NK-92 (cell line): ENCODE results near the gene SCARB1.

Experiments
- DNase-seq: peaks from one replicate; lab custom pipeline; 2025; ENCODE audit not compliant: unreplicated experiment; lab: John Stamatoyannopoulos, UW

SCARB1 gene

DNA sequence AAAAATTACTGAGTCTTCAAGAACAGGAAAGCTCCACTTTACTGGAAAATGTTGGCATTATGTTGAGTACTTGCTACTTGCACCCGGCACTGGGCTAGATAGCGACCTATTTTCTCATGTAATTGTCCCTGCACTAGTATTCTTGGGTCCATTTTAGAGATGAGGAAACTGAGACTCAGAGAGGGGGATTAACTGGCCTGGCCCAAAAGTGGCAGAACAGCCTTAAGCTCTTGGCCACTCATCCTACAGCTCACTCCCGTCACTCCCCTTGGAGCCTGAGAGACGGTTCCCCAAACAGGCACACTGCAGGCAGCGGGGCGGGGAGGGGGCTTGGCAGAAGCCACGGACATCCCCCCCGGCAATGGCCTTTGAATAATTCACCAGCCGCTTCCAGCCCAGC is 113.9 kb downstream of the SCARB1 start:
- no peak for DNase-seq

DNA sequence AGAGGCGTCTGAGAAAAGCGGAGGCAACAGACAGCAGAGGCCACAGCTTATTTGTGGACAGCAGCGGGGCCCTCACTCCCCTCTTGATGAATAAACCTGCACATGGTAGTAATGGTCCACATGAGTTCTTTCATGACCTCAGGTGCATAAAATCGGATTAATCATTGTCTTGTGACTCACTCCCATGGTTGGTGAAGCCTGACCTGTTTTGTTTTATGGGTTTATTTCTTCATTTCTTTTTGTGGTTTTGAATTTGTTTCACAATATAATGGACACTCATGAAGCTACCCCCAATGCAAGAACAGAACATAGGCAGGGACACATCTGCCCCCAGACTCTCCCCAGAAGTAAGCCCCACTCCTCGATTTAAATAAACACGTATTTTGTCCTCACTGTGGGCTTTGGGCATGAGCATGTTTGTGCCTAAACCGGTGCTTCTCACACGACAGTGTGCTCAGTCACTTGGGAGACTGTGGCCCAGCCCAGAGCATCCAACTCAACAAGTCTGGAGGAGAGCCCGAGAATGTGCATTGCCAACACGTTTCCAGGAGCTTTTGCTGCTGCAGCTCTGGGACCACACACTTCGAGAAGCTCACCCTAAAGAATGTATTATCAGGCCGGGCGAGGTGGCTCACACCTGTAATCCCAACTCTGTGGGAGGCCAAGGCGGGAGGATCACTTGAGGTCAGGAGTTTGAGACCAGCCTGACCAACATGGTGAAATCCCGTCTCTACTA is 116.1 kb downstream of the SCARB1 start:
- DNase-seq, result no peak

DNA sequence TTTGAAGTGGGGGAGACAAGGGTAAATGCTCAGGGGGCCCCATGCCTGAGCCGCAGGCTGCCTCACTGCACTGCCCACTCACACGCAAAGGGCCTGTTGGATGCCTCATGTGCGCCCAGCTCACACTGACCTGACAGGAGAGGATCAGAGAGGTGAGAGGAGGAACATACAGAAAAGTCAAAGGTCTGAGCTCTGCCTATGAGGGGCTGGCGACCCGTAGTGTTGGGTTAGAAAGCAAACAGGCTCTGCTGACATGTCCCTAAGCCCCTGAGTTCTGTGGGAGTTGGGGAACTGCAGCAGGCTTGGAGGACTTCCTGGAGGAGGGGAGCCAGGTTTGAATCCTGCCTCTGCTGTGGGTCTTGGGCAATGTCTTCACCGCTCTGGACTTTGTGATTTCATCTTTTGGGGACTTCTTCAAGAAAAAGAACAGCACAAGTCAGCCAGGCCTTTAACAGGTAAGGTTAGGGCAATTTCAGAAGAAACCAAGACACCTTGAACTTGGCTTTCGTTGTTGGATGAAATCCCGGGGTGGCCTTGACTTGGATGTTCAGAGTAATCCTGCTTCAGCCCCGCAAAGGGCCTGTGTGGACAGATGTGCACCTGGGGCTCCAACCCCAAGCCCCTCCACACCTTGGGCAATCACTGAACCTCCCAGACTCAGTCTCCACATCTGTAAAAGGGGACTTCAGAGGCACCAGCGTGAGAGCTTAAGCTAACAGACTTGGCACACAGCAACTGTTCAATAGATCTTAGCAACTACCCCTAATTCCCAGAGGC is 116.8 kb downstream of the SCARB1 start:
- DNase-seq, result no peak

DNA sequence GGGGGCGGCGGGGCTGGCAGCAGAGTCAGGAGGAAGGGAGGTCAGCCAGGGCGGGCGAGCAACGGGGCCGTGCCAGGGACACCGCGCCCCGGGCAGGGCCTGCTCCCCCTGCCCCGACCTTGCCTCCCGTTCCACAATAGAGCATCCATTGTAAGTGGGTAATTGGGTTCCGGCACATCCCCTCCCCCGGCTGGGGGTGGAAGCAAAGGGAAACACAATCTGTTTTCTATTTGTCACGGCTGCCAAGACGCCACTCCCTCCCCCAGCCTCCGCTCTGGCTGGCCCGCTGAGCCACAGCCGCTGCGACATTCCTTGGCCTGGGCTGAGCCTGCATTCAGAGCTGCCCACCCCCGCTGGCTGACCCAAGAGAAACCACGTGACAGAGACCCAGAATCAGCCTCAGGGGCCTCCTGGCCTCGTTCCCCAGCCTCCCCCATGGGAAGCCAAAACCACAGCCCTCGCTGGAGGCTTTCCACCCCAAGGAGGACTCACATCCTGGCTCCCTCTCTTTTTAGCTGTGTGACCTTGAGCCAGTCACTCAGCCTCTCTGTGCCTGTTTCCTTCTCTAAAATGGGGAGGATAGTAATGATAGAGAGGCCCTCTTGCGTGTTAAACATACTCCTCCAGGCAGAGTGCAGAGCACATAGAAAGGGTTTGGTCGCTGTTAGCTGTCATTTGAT is 117.6 kb downstream of the SCARB1 start:
- no peak for DNase-seq

DNA sequence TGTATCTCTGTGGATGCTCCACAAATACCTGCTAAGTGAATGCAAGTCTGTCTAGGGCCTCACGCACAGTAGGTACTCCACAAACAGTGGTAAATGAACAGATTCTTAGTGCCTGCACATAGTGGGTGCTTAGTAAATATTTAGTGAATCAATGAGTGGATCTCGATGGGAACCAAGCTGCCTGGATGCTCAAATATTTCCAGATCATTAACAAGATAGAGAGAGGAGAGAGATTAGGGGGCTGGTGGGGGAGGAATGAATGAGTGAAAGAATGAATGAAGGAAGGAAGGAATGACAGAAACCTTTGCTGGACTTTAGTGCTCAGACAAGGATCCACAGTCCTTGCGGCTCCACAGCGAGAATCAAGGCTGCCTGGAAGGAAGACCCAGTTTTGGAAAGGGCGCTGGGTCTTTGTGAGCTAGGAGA is 118.2 kb downstream of the SCARB1 start:
- DNase-seq, result no peak

DNA sequence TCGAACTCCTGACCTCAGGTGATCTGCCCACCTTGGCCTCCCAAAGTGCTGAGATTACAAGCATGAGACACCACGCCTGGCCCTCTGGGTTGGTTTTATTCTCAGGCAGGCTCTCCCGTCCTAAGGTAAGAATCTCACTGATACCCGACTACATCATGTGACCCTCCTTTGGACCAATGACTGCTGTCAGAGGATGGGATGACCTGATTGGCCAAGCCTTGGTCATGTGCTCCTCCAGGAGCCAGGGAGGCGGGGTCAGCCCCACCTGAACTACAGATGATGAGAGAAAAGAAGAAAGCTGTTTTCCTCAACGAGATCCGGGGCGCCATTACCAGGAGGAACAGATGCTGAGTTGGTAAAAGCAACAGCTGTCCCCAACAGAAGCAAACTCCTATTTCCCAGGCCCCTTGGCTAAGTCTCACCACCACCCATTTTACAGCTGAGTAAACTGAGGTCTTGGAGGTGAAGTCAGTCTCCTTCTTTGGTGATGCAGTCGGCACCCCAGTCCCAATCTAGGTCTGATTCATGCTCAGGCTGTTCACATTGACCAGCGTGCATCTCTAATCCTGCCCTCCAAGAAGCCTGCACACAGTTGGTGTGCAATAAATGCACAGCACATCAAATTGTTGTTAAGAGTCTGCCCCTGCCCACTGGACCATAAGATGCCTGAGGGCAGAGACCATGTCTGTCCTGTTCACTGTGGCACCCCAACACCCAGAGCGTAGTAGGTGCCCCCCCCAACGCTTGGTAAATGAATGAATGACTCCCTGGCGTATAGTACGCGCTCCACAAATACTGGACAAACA is 118.8 kb downstream of the SCARB1 start:
- no peak for DNase-seq

DNA sequence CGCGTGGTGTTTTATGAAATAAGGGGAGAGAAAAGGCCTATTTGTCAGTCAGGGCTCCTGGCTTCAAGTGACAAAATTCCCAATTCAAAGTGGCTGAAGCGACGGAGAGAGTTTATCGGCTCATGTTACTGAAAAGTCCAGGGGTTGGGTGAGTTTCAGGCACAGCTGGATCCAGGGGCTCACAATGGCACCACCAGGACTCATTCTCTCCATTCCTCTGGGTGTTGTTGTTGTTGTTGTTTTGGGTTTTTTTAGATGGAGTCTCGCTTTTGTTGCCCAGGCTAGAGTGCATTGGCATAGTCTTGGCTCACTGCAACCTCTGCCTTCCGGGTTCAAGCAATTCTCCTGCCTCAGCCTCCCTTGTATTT is 119.4 kb downstream of the SCARB1 start:
- no peak for DNase-seq

DNA sequence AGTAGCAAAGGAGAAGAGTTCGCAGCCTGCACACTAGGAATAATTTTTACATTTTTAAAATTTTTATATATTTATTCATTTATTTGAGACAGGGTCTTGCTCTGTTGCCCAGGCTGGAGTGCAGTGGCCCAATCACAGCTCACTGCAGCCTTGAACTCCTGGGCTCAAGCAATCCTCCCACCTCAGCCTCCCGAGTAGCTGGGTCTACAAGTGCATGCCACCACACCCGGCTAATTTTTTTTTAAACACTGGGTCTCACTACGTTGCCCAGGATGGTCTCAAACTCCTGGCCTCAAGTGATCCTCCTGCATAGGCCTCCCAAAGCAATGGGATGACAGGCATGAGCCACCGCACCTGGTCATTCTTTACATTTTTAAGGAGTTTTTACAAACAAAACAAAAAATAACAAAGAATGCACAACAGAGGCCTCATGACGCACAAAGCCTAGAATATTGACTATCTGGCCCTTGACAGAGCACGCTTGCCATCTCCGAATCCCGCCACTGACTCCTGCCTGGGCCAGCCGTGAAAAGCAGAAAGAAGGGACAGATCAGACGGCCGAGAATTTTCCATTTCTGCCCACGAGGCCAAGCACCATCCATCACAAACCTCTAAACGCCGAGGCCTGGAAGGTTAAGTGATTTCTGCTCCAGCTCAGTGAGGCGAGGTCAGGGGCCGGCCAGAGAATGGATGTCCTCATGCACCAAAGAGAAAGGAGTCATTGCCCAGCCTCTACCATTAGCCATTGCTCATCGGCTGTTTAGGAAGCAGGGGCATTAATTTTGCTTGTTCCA is 120.0 kb downstream of the SCARB1 start:
- DNase-seq, result no peak

DNA sequence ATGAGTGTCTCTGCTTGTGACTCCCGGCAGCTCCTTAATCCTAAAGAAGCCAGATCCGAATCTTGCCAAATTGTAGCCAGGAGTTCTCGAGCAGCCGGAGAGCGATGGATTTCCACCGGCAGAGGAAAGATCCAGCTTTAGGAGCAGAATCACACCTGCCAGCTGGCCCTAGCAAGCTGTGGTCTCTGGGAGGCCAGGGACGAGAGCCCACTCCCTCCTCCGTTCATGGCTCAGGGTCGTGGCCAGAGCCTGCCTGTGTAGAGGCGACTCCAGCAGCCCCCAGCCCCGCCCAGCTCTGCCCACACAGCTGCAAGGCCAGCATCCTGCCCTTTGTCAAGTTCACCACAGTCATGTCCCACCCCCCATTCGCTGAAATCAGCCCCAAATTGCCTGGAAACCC is 121.0 kb downstream of the SCARB1 start:
- DNase-seq, result no peak

DNA sequence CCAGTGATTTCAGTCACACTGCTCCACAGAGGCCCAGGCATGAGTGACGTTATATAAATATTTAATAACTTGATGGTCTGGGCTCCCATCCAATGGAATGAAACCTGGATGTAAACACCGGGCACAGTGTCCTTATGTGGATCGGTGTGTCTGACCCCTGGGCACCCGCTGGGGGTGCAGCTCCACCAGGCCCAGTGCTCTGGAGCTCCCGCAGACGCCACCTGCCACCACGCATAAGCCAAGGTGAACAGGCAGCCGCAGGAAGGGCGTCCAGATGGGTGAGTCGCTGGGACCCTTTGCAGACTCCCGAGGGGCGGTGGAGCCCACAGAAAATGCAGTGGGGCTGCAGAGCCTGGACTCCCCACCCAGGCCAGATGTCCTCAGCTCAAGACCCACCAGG is 121.6 kb downstream of the SCARB1 start:
- no peak for DNase-seq

DNA sequence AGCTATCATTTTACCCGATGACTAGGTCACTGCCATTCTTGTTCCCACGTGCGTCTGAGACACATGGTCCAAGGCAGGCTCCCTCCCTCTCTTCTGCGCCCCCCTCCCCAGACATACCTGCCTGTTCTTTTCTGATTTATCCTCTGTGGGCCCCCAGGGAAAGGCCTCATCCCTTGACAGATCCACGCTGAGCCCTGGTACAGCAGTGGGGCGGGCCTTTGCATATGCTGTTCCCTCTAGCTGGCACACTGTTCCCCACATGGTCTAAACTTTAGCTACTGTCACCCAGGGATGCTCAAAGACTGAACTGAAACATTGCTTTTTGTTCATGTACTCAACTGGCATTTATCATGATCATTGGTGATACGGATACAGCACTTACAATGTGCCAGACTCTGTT is 122.5 kb downstream of the SCARB1 start:
- DNase-seq, result no peak

DNA sequence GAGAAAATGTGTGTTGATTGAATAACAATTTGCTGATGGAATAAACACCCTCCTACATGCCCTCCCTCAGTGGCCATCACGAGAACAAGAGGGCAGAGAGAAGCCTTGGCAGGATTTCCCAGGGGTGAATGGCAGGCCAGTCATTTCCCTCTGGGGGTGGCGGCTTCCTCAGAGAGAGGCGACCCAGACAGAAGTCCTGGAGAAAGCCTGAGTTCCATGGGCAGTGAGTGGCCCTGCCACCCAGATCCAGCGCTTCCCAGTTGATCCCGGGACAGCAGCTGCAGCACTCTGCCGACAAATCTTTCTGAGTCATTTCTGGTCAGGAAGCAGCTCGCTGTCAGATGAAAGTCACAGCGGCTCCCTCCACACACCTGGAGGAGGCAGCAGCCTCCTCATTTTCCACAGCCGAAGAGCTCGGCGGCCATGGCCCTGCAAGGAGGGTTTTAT is 123.0 kb downstream of the SCARB1 start:
- no peak for DNase-seq

DNA sequence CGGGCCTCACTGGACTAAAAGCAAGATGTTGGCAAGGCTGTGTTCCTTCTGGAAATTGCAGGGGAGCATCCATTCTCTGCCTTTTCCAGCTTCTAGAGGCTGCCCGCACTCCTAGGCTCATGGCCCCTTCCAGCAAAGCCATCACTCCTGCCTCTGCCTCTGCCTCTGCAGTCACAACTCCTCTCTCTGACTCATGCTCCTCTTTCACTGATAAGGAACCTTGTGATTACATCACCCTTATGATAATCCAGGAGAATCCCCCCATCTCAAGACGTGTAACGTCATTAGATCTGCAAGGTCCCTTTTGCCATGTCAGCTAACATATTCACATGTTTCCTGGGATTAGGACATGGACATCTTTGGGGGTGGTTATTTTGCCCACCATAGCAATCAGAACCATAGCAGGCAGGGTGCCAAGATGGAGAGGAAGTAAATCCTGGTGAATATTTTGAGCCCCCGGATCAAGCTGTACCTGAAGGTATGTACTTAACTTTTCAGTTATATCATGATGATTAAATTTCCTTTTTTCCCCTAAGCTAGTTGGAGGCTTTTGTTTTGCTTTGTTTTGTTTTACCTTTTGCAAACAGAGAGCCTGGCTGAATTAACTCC is 123.6 kb downstream of the SCARB1 start:
- DNase-seq, result no peak

DNA sequence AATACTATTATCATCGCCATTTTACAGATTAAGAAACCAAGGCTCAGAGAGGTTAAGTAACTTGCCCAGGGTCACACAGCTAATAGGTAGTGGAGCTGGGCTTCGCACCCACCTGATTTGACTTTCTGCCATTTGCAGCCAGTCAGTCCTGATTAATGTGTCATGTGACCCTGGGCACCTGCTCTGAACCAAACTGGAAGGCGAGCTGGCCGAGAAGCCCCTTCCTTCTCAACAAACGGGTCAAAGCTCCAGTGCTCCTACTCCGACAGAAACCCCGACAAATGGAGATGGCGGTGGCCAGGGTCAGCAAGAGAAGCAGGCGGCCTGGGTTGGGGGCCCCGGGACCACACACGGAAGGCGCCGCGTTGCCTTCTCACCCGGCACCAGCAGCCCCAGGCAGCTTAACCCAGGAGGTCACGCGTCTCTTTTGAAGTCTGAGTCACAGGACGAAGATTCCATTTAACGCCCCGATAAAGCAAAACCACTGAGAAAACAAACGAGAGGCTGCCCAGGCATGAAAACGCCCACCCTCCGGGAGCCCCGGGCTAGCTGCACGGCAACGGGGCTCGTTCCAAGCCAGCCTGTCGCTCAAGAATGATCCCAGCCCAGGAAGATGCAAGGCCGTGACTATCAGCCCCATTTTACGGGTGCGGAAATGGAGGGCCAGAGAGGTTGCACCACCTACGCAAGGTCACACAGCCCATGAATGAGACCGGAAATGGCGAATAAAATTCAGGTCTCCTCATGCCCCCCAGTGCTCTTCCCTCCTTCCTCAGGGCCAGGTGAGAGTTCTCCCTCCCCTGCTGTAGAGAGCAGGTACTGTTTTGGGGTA is 124.8 kb downstream of the SCARB1 start:
- no peak for DNase-seq

DNA sequence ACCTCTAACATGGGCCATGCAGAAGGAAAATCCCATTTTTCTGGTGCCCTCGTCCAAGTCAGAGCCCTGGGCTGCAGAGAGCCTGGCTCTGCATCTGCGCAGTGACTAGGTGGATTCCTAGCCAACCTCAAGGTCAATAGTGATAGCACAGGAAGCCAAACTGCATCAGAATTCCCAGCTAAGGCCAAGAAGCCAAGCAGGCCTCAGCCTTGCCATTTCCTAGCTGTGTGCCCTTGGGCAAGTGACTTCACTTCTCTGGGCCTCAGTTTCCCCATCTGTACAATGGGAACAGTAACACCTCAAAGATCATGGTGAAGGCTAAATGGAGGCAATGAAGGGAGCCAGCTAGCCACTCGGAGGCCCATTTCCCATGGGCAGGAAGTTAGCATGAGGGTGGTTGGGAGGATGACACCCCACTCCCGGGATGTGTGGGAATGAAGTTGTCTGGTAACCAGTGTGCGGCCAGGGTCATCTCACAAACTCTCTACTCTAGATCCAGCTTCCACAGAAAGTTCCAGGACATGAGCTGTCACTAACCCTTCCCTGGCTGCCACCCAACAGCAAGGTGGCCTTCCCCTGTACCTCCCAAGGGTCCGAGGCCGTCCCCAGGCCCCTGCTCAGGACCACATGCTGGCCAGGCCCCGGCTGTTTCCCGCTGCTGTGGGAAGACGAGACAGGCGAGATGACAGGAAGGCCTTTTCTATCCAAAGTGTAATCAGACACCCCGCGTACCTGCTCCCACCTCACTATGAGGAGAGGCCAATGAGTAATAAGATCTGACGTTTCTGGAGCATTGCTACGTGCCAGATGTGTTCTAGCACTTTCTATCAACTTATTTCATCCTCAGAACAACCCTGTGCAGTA is 125.7 kb downstream of the SCARB1 start:
- DNase-seq, result no peak

DNA sequence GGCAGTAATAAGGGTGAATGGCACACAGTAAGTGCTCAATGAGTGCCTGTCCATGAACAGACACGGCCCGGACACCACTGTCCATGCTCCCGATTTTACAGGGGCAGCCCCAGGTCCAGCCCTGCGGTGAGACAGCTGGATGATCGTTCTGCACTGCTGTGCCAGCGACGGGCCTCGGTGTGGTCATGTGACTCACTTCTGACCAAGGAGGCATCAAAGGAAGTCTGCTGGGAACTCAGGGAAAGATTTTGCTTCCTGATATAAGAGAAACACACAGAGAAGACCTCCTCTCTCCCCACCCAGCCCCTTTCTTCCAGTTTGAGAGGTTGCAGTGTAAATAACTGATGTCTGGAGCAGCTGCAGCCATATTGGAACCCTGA is 126.6 kb downstream of the SCARB1 start:
- no peak for DNase-seq

DNA sequence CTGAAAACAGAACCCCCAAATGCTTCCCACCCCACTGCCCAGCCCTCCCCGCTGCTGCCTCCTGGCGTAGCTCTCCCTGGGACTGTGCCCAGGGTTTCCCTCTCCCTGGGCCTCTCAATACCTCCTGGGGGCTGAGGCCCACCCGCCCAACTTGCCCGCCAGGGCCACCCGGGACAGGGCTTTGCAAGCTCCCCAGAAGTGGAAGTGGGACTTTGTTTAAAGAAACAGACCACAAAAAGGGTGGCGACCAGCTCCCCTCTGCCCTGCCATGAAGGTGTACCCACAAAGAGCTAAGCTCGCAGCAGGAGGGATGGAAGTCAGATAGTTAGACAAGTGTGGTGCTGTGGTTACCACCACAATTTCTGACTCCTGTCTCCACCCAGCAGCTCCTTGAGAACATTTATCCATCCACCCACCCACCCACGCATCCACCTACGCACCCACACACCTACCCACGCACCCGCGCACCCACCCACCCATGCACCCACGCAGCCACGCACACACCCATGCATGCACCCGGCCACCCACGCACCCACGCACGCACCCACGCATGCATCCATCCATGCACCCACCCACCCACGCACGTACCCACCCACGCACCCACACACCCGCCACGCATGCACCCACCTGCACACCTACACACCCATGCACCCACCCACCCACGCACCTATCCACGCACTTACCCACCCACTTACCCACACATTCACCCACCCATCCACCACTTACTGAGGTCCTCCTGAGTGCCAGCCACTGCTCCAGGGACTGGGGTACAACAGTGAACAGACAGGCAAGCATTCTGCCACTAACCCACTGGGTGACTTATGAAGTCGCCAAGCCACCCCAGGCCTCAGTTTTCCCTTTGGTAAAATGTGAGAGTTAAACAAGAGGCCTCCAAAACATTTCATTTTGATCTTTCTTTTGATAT is 127.3 kb downstream of the SCARB1 start:
- no peak for DNase-seq
